Right lobe of liver (tissue), 4 donors: ENCODE measurements around the gene CEP72.
"Not testable (repeated sequence)": the region's sequence is repeated elsewhere in the genome, so short reads cannot be mapped to it uniquely, and the experiment has no call there.

Experiments used
- POLR2A ChIP-seq: fragments of 450-650 bp; IDR thresholded peaks from one replicate; pipeline ENCODE4 v1.6.1; 2017; ENCODE audit warnings: antibody characterized with exemption, mild to moderate bottlenecking
- TF ChIP-seq, protein P1 (sequence below), 4 donors: fragments of 200-600 bp in 3 of 4; fragments of 450-650 bp in 1 of 4; IDR thresholded peaks; one replicate each; pipeline versions ENCODE4 v1.5.1 to v1.8.0; 2016 to 2022; ENCODE audit warnings: antibody characterized with exemption in 4 of 4, mild to moderate bottlenecking in 2 of 4
- donor health status: DM: no; HTN: no; CAD: no.
- donor health status: DM: no; HTN: no; CAD: no.
- donor health status: DM: no; HTN: yes; CAD: no.

DNA sequence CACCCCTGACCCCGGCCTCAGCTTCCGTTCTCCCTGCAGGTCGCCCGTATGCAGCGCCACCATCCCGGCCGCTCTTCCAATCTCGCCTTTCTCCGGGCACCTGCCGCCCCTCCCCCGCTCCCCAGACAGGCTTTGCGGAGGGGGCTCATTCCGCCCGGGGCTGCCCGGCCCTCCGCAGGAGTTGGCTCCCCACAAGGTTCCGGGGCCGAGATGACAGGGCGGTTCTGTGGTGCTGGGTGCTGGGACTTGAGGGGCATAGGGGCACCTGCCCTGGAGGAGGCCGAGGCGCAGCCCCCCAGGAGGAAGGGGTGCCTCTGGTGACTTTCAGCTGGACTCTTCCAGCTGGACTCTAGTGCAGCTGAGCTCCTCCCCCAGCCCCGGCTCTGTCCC, 81.9 kb downstream of the CEP72 start:
- TF ChIP-seq, protein P1, sequence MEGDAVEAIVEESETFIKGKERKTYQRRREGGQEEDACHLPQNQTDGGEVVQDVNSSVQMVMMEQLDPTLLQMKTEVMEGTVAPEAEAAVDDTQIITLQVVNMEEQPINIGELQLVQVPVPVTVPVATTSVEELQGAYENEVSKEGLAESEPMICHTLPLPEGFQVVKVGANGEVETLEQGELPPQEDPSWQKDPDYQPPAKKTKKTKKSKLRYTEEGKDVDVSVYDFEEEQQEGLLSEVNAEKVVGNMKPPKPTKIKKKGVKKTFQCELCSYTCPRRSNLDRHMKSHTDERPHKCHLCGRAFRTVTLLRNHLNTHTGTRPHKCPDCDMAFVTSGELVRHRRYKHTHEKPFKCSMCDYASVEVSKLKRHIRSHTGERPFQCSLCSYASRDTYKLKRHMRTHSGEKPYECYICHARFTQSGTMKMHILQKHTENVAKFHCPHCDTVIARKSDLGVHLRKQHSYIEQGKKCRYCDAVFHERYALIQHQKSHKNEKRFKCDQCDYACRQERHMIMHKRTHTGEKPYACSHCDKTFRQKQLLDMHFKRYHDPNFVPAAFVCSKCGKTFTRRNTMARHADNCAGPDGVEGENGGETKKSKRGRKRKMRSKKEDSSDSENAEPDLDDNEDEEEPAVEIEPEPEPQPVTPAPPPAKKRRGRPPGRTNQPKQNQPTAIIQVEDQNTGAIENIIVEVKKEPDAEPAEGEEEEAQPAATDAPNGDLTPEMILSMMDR (IDR thresholded peaks at IDR 0.05), result not testable (repeated sequence)
- not testable (repeated sequence) for TF ChIP-seq POLR2A
